T-helper 1 cell treated with Interleukin-12 subunit alpha and Interleukin-12 subunit beta and Interleukin-4 antibody, amounts not matched to agents 30 ng/mL and 1 ng/mL, for 36 hours (primary cell): ENCODE data around the gene GUCY1A2. TPM values are rescaled to one million over a fixed set of nuclear protein-coding genes. Genes with fewer than 3 reads are reported as not detected.
"Not testable (repeated sequence)": the region's sequence is repeated elsewhere in the genome, so short reads cannot be mapped to it uniquely, and the experiment has no call there.

ENCODE experiments used
- intact Hi-C: fragments of 100-400 bp; cut with micrococcal nuclease; formaldehyde crosslinking; loops from one replicate; pipeline ENCODE4 v1.15.1; 2024
- total RNA-seq: library from RNA; stranded (reverse); gene quantifications from 2 replicates; pipeline ENCODE4 v1.2.3, GENCODE V29; 2022

GUCY1A2 gene
- total RNA-seq, 1 donor from 2014 or later = not detected

GRCh38 chr11:106840947-106841346 lies 177.3 kb downstream of the GUCY1A2 start:
- intact Hi-C loops = no loop called here

- intact Hi-C loops = no loop called here
Measured at GRCh38 chr11:106840146-106840545, 178.1 kb downstream of the GUCY1A2 start.

DNA sequence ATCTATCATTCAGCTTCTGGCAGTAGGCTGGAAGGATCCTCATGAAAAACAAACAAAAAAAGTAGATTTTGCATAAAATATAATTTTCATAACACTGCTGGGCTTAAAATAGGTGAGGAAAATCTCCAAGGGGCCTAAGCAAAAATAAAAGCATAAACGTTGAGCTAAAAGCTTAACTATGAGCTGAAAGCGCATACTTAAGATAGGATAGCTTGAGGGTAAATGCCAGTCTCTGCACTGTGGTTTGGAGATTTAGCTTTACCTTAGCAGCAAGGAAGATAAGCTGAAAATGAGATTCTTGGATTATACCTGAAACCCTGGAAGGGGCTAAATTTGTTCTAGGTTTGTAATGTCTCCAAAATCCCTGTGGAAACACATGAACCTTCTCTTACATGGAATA lies 183.7 kb downstream of the GUCY1A2 start:
- intact Hi-C loops = no loop called here

DNA sequence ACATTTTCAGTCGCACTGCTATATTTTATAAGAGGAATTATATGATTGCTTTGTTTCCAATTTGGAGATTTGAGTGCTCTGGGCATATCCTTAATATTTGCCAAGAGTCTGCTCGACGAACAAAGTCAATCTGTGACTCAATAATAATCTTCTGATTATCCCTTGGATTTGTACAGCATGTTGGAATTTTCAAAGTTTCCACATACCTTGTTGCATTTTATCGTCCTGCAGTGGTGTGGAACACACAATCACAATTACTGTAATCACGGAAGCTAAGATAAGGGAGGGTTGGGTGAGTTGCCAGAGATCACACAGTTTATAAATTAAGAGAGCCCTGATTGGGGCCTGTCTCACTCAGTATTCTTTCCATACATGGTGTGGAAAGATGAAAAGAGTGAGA lies 189.3 kb downstream of the GUCY1A2 start:
- intact Hi-C loops = no loop called here

DNA sequence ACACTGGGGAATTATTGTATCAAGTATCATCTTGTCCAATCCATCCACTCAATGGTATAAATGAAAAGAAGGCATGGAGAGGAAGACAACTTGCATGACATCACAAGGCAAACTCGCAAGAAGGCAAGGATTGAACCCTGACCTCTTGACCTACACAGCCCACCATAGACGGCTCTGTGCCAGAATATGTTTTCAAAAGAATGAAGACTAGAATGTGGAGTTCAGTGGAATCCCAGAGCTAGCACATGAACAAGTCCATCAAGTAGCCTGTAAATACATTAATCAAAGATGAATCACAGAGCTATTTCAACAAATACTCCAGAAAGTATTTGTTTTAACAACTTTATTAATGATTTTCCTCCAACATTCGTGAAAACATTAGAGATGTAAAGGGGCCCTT lies 189.7 kb downstream of the GUCY1A2 start:
- intact Hi-C loops = no loop called here

DNA sequence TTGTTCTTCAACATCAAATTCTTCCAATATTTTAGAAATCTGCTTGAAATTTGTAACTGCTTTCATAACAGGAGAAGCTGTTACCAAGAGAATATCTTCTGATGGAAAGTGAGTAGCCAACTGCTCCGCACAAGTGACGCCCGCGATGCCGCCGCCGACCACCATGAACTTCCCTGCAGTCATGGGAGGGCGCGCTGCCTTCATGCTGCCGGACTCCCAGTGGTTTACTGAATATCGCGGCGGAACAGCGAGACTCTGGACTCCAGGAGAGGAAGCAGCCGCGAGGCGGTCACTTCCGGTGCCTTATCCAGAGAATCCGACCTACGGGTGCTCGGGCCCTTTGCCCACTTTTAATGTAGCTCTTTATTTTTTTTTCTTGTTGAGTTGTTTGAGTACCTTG lies 190.6 kb downstream of the GUCY1A2 start:
- intact Hi-C loops = no loop called here

DNA sequence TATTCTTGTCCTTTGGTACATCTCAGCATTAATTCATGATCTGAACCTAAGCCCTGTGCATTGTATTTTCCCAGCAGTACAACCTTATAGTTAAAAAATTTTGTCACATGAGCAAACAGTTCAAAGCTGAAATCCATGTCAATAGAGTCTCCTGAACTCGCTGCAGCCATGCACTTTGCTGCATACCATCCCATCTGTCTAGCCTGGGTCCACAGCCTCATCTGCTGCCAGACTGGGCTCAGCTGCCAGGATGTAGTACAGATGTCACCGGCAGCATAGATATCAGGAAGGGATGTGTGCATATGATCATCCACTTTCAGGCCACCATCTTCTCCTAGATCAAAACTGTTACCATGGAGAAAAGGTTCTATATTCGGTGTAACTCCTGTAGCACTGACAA lies 191.7 kb downstream of the GUCY1A2 start:
- intact Hi-C loops = not testable (repeated sequence)

GRCh38 chr11:106821826-106822225 lies 196.4 kb downstream of the GUCY1A2 start:
- intact Hi-C loops = no loop called here

GRCh38 chr11:106821291-106821690 lies 197.0 kb downstream of the GUCY1A2 start:
- intact Hi-C loops = no loop called here

DNA sequence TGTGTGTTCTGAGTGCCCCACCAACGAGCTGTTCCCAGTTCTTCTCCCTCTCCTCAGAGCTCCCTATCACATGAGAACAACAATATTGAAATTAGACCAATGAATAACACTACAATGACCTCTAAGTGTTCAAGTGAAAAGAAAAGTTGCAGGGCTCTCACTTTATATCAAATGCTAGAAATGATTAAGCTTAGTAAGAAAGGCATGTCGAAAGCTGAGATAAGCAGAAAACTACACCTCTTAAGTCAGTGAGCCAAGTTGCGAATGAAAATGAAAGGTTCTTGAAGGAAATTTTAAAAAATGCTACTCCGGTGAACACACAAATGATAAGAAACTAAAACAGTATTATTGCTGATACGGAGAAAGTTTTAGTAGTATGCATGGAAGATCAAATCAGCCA lies 199.8 kb downstream of the GUCY1A2 start:
- intact Hi-C loops = no loop called here

GRCh38 chr11:106815209-106815608 lies 203.1 kb downstream of the GUCY1A2 start:
- intact Hi-C loops = no loop called here

DNA sequence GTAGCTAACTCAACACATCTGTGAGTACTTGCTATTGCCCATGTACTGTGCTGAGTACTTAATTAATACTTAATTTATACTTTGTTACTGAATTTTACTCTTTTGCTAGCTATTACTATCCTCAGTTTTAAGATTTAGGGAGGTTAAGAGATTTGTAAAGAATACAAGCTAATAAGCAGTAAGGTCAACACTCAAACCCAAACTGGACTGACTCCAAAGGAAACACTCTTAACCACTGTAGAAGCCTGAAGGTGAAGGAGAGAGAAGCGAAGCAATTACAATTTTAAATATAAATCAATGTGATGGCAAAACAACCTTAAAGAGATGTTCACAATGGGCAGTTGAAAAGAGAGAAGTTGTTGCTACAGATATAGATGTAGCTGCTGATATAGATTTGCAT lies 204.5 kb downstream of the GUCY1A2 start:
- intact Hi-C loops = no loop called here

GRCh38 chr11:106794058-106794457 lies 224.2 kb downstream of the GUCY1A2 start:
- intact Hi-C loops = no loop called here

- intact Hi-C loops = no loop called here
Measured at GRCh38 chr11:106789406-106789805, 228.9 kb downstream of the GUCY1A2 start.

- intact Hi-C loops = loop anchor here (2.0 kb wide), 1 partner anchor 25 kb away; no protein-coding TSS in a partner anchor
Measured at GRCh38 chr11:106787454-106787853, 230.8 kb downstream of the GUCY1A2 start.

- intact Hi-C loops = loop anchor here (2.0 kb wide), 1 partner anchor 23 kb away; no protein-coding TSS in a partner anchor
Measured at GRCh38 chr11:106785913-106786650, 232.2 kb downstream of the GUCY1A2 start.

GRCh38 chr11:106777302-106777701 lies 241.0 kb downstream of the GUCY1A2 start:
- intact Hi-C loops = not testable (repeated sequence)

DNA sequence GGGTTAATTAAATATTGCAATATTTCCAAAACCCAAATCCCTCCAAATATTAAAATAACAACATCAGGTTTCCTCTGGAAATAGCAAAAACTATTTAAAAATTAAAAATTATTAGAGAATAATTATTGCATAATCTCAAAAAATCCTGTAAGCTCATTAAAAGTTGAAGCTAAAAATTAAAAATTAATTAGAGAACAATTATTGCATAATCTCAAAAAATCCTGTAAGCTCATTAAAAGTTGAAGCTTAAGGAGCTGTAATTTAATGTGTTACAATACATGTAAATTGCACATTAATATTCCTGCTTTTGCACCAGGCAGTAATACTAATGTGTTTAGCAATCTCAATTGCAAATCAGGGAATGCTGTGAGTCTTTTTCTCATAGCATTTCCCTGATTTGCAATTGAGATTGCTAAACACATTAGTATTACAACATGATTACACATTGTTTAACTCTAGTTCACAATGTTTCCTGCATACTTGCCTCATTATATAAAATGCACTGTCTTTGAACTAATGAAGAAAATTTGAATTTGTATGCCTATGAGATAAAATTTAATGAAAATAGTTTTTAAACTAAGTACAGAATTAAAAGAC lies 247.7 kb downstream of the GUCY1A2 start:
- intact Hi-C loops = no loop called here

DNA sequence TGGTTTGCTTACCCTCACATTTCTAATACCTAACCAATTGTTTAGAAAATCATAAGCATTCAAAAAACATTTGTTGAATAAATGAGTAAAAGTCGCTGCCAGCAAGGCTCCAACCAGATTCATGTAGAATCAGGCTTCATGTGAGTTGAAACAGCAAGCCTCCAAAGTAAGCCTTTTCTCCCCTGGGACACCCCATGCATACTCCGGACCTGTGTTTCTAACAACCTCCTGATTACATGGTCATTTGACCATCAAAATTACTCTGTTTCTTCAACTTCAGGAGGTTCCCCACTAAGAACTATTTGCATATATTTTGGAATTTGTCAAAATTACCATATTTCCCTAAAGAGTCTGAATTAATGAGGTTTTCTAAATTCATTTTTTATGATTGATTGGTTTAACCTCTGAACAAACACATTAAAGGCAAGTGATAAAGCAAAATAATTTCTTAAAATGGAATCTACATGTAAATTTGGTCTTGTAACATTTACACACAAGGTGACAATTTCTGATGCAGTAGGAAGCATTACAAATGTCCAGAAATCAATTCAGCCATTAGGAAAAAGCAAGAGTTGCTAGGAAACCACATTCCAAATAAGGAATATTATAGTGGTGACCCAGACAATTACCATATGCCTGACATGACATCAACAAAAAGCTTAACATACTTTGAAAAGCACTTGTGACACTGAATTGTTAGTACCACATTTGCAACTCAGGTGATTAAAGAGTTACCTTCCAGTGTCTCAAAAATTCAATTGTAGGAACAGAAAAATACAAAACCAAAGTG lies 252.6 kb downstream of the GUCY1A2 start:
- intact Hi-C loops = no loop called here

DNA sequence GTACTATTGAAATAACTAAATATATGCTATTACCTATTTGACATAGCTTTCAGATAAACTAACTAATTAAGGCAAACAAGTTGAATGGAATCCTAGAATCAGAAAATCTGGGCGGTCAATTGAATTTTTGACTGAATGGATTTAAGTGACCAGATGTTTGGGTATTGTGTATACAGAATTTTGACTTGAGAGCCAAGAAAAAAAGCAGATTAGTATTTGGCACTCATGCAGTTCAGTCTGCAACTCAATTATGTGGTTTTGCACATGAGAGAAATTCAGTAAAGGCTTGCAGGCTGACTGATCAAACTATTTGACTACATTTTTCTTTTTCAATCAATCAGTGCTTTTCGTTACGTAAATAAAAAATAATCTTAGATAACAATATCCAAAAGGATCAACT lies 254.8 kb downstream of the GUCY1A2 start:
- intact Hi-C loops = loop anchor here (2.0 kb wide), 1 partner anchor 23 kb away; no protein-coding TSS in a partner anchor

DNA sequence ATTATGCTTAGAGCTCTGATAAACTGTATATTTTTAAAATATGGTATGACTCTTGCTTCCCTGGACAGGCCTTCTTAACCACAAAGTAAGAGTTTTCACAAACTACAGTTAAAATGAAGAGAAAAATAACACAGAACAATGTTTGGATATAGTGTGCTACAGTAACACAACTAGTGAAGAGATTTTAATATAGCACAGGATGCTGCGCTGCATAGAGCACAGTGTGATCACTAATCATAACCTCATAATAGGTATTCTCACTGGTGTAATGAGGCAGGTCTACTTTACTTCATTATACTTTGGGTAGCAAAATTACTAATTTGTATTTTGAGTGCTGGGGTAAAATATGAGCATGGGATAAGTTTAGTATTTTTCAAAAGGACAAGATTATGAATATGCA lies 256.5 kb downstream of the GUCY1A2 start:
- intact Hi-C loops = loop anchor here (2.0 kb wide), 1 partner anchor 25 kb away; no protein-coding TSS in a partner anchor

DNA sequence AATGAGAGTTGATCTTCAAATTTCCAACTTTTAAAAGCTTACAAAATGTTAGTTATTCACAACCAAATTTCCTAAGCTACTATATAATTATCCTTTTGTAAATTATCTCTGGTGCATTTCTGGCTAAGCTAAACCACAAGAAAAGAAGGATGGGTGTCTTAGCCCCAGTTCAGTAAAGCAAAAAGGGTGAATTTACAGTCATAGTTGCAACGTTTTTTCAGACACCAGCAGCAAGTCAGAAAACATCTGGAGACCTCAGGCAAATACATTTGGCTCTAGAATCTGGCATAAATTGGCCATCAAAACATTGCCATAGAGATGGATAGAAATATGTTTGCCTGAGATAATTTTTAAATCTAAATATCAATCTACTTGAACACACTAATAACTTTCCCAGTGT lies 257.0 kb downstream of the GUCY1A2 start:
- intact Hi-C loops = no loop called here
